Putamen (tissue), 1 donor: Measurements from ENCODE around the gene ELAPOR1.

ENCODE experiments used
- DNase-seq: peaks from one replicate; pipeline ENCODE4 v3.0.0-alpha.2; 2016; ENCODE audit warnings: low spot score

Gene ELAPOR1

GRCh38 chr1:109113590-109114341 lies at the start of gene ELAPOR1:
TSS of gene ELAPOR1 (plus strand) at chr1:109114115. CDS start at chr1:109114184, 69 bp downstream.
- peak; percentile 79 for DNase-seq

- no peak for DNase-seq
Observed at GRCh38 chr1:109065137-109065536, 48.8 kb upstream of the ELAPOR1 start.

GRCh38 chr1:109067883-109068282 lies 46.0 kb upstream of the ELAPOR1 start:
- no peak for DNase-seq

GRCh38 chr1:109069294-109069693 lies 44.6 kb upstream of the ELAPOR1 start:
- no peak for DNase-seq

GRCh38 chr1:109075531-109076490 lies 38.1 kb upstream of the ELAPOR1 start, which contains the start of gene TAF13:
TSS of gene TAF13 (minus strand) at chr1:109076003. CDS start at chr1:109075947, 56 bp downstream.
- peak; percentile 95 for DNase-seq

- no peak for DNase-seq
Observed at GRCh38 chr1:109078317-109078716, 35.6 kb upstream of the ELAPOR1 start.

DNA sequence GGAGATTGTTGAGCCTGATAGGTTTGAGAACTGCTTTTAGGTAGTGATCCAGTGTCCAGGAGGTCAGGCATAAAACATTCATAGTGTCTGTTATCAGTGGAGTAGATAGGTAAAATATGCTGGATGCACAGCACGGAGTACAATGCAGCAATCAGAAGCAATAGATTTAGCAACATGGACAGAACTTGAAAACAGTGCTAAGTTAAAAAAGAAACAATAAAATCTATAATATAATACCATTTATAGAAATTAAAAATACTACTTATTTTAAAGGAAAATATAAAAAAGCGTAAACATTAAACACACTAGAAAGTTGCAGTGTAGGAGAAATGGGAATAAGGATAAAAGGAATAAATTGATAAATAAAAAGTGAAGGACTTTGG lies 34.7 kb upstream of the ELAPOR1 start:
- DNase-seq: no peak

DNA sequence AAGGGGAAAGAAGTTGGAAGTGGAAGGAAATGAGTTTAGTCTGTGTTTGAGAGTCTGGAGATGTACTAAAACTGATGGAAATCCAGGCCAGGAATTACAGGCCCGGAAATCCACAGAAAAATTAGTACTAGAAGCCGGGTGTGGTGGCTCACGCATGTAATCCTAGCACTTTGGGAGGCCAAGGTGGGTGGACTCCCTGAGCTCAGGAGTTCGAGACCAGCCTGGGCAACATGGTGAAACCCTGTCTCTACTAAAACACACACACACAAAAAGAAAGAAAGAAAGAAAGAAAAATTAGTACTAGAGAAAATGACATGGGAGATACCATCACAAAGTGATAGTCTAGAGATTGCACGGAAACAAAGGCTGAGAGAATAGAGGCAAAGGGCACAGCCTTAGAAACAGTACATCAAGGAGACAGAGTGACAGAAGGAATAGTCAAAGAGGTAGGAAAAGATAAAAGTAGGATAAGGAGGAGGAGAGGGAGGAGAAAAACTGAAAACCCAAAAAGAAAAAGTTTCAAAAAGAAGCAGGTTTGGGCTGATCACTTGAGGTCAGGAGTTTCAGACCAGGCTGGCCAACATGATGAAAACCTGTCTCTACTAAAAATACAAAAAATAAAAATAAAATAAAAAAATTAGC lies 33.4 kb upstream of the ELAPOR1 start:
- DNase-seq: no peak

GRCh38 chr1:109083501-109083900 lies 30.4 kb upstream of the ELAPOR1 start:
- DNase-seq: no peak

- DNase-seq: peak; percentile 95
Observed at GRCh38 chr1:109083923-109084322, 30.0 kb upstream of the ELAPOR1 start.

GRCh38 chr1:109084563-109085517 lies 29.1 kb upstream of the ELAPOR1 start:
- no peak for DNase-seq

DNA sequence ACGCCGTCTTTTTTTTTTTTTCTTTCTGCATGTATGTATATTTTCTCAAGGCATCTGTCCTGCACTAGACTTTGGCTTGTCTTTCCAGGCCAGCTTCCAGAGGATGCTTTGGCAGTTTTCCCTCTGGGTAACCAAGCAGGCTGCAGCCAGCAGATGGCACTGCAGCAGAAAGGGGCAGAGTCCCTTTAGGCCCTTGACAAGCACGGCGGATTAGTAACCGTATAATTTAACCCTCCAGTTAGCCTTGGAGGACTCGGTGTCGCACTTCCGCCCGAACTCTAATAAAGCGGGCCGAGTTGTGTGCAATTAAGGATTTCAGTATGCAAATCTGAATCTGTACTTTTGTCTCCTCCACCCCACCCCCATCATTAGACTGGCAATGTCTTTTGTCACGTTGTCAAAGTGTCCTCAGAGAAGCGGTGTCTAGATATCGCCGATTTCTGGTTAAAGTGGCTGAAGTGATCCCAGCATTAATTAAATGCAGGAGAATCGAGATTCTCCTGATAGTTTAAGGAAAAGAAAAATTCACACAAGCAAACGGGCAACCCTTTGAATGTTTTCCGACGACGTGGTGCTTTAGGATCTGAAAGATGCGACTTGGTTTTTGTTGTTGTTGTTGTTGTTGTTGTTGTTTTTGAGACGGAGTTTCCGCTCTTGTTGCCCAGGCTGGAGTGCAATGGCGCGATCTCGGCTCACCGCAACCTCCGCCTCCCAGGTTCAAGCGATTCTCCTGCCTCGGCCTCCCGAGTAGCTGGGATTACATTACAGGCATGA lies 24.5 kb upstream of the ELAPOR1 start:
- DNase-seq: peak; percentile 95

DNA sequence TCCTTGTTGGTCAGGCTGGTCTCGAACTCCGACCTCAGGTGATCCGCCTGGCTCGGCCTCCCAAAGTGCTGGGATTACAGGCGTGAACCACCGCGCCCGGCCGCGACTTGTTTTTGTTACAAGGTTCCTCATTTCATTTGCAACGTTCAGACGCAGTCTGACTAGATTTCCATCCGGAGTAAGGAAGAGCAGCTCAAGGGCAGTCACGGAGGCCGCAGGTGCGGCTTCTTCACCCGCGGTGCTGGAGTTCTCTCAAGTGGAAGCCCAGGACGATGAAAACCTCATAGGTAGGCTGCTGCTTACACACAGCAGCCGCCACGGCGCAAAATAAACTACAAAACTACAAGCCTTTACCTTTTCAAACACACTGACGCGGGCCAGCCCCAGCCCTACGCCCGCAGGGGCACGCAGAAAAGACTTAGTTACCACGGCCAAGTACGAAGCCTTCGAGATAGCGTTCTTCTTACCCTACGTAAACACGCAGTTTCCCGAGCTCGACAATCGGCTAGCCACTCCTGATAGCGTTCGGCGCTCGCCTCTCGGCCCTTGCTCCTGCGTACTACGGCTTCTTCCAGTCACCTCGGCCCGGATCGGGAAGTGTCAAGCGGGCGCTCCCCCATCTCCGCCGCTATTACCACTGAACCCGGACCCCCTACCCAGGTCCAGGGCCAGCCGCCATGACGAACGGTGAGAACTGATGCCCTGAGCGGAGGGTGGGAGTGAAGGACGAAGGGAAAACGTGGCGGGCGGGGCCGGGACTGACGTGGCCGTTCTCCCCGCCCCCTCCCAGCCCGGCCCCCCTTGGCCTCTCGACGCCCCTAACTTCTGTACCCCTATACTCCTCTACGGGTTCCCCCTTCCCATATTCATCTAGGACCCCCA lies 23.5 kb upstream of the ELAPOR1 start, which contains the start of gene TMEM167B:
Gene TMEM167B, plus strand, starts transcription at position 569 of the 882 bp plus-strand sequence. Its CDS starts 109 bp downstream, at position 678.
- DNase-seq: peak; percentile 96

GRCh38 chr1:109091078-109091838 lies 22.7 kb upstream of the ELAPOR1 start:
- DNase-seq: no peak

DNA sequence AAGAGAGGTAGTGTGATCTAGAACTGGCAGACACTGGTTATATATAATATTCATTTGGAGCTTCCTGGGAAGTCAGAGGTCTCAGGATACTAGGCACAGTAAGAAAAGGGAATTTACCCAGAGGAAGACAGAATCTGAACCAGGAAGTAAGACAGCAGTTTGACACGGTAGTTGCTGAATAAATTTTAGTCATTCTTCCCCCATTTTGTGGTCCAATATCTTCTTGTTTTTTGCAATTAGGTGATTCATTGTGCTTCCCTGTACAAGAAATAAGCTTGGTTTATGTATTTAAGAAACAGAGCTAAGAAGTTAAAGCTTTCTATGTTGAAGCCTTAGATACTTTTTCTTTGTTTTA lies 22.1 kb upstream of the ELAPOR1 start:
- no peak for DNase-seq

- no peak for DNase-seq
Observed at GRCh38 chr1:109094377-109094803, 19.5 kb upstream of the ELAPOR1 start.

DNA sequence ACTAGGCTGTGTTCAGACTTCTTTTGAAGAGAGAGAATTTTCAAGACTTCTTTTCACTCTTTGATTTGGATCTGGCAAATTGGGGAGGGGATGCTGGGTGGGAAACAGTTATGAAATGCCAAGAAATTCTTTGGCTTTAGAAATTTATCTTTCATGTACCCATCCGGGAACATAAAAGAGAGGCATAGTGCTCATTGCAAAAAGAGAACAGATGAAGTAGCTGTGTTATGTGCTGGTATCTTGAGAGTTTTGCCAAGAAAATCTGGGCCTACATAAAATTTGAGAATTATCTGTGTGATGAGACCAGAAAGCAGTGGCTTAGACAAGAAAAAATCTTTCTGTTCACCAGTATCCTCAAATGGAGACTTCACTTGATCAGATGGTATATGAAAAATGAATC lies 19.0 kb upstream of the ELAPOR1 start:
- no peak for DNase-seq

GRCh38 chr1:109095631-109096030 lies 18.3 kb upstream of the ELAPOR1 start:
- DNase-seq: no peak
